Measurements from ENCODE around the gene ANGPT4. TPM values are rescaled to one million over a fixed set of nuclear protein-coding genes. Genes with fewer than 3 reads are reported as not detected.

ANGPT4 gene
- total RNA-seq, 2 experiments from 2014 or later: not detected

- peaks cover 66% of the 10 kb centered on the region for H3K4me1 ChIP-seq (ENCODE audit: insufficient read depth, low read length)
- H3K4me3 ChIP-seq (ENCODE audit: low read length): peak overlapping the region; percentile 54
- H3K9me3 ChIP-seq (ENCODE audit: control insufficient read depth in 1 of 2, insufficient read depth in 1 of 2, low read length in 2 of 2): no peaks in the 10 kb centered on the region
- intact Hi-C loops (cut with DNase I, micrococcal nuclease): no loop called here
- Mint-ChIP-seq H3K27me3 (no peaks in the 10 kb centered on the region), H3K36me3 (ENCODE audit: low read depth) (no peaks in the 10 kb centered on the region), H3K4me3 (peak overlapping the region; percentile 81), H3K4me1 (ENCODE audit: low read depth) (peaks cover 64% of the 10 kb centered on the region), H3K27ac (no peak overlapping the region), H3K9me3 (no peaks in the 10 kb centered on the region)
- ChIA-PET CTCF (no interaction called here), POLR2A (no interaction called here)
- no peaks in the 10 kb centered on the region for H3K36me3 ChIP-seq (ENCODE audit: insufficient read depth, low read length)
- ATAC-seq (ENCODE audit: poor library complexity) (no peak), DNase-seq (no peak)
- no peak overlapping the region for H3K27ac ChIP-seq (ENCODE audit: low read depth in 1 of 2, low read length in 2 of 2)
- TF ChIP-seq CTCF (IDR thresholded peaks at IDR 0.05): no peak
- peaks cover 0 to 4% of the 10 kb centered on the region in 2 experiments for H3K27me3 ChIP-seq (ENCODE audit: control insufficient read depth in 1 of 2, insufficient read depth in 2 of 2, low read length in 2 of 2)
Measured at GRCh38 chr20:840503-840857, 75.7 kb downstream of the ANGPT4 start.

DNA sequence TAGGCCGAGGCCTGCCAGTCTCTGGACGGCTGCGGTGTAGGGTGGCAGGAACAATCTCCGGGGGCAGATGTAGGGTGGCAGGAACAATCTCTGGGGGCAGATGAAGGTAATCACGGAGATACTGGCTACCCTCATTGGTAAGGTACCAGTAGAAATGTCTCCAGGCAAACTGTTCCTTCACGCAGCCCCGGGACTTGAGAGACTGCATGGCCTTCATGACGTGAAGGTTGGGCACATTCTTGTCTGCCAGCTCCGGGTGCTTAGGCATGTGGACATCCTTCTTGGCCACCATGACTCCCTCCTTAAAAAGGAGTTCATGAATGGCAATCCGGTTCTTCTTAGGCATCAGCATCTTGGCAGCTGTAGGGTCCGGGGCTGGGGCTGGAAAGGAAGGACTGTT, 76.5 kb downstream of the ANGPT4 start:
- no peak overlapping the region for H3K27ac Mint-ChIP-seq

GRCh38 chr20:839015-839414, 77.1 kb downstream of the ANGPT4 start:
- no peaks in the 10 kb centered on the region for H3K9me3 ChIP-seq (ENCODE audit: control insufficient read depth in 1 of 2, insufficient read depth in 1 of 2, low read length in 2 of 2)
- intact Hi-C loops (cut with DNase I, micrococcal nuclease): loop anchor here in 1 of 2 experiments (5.0 to 10.0 kb wide), 2 partner anchors 297 to 626 kb away; partner anchors contain the start of genes CSNK2A1 and NSFL1C
- no peak overlapping the region for H3K27ac Mint-ChIP-seq
- no peak for TF ChIP-seq CTCF (IDR thresholded peaks at IDR 0.05)
- H3K36me3 ChIP-seq (ENCODE audit: insufficient read depth, low read length): no peaks in the 10 kb centered on the region
- H3K4me3 ChIP-seq (ENCODE audit: low read length): no peak overlapping the region
- no peaks in the 10 kb centered on the region for H3K36me3 Mint-ChIP-seq (ENCODE audit: low read depth)
- no peak for DNase-seq
- no peaks in the 10 kb centered on the region for H3K27me3 Mint-ChIP-seq
- no peak for ATAC-seq (ENCODE audit: poor library complexity)
- no peaks in the 10 kb centered on the region for H3K9me3 Mint-ChIP-seq
- H3K4me1 ChIP-seq (ENCODE audit: insufficient read depth, low read length): peaks cover 69% of the 10 kb centered on the region
- H3K4me1 Mint-ChIP-seq (ENCODE audit: low read depth): peaks cover 69% of the 10 kb centered on the region
- CTCF ChIA-PET: interaction anchor here (1.0 kb wide), 1 partner anchor 10 kb away, joined by 3 read pairs; no protein-coding TSS in a partner anchor
- peak overlapping the region; percentile 5 for H3K4me3 Mint-ChIP-seq
- POLR2A ChIA-PET: interaction anchor here (1.0 kb wide), 1 partner anchor 8 kb away, joined by 4 read pairs; no protein-coding TSS in a partner anchor
- H3K27me3 ChIP-seq (ENCODE audit: control insufficient read depth in 1 of 2, insufficient read depth in 2 of 2, low read length in 2 of 2): peaks cover 0 to 4% of the 10 kb centered on the region in 2 experiments
- H3K27ac ChIP-seq (ENCODE audit: low read depth in 1 of 2, low read length in 2 of 2): no peak overlapping the region

More for the DNA sequence above, 76.5 kb downstream of the ANGPT4 start:
- H3K9me3 ChIP-seq (ENCODE audit: control insufficient read depth in 1 of 2, insufficient read depth in 1 of 2, low read length in 2 of 2): no peaks in the 10 kb centered on the region
- intact Hi-C loops (cut with DNase I, micrococcal nuclease): loop anchor here in 1 of 2 experiments (5.0 to 10.0 kb wide), 2 partner anchors 297 to 625 kb away; partner anchors contain the start of genes CSNK2A1 and NSFL1C
- Mint-ChIP-seq H3K4me1 (ENCODE audit: low read depth) (peaks cover 69% of the 10 kb centered on the region), H3K4me3 (peak overlapping the region; percentile 76), H3K36me3 (ENCODE audit: low read depth) (no peaks in the 10 kb centered on the region), H3K27me3 (no peaks in the 10 kb centered on the region), H3K9me3 (no peaks in the 10 kb centered on the region)
- ChIA-PET CTCF (no interaction called here), POLR2A (no interaction called here)
- H3K36me3 ChIP-seq (ENCODE audit: insufficient read depth, low read length): no peaks in the 10 kb centered on the region
- H3K27ac ChIP-seq (ENCODE audit: low read depth in 1 of 2, low read length in 2 of 2): no peak overlapping the region
- DNase-seq (no peak), ATAC-seq (ENCODE audit: poor library complexity) (no peak)
- no peak for TF ChIP-seq CTCF (IDR thresholded peaks at IDR 0.05)
- no peak overlapping the region for H3K4me3 ChIP-seq (ENCODE audit: low read length)
- H3K4me1 ChIP-seq (ENCODE audit: insufficient read depth, low read length): peaks cover 67% of the 10 kb centered on the region
- peaks cover 0 to 4% of the 10 kb centered on the region in 2 experiments for H3K27me3 ChIP-seq (ENCODE audit: control insufficient read depth in 1 of 2, insufficient read depth in 2 of 2, low read length in 2 of 2)

All from CD4-positive, alpha-beta T cell (primary cell).